Head of caudate nucleus (tissue), 42 donors: ENCODE data around the gene SNX12.

Experiments
- DNase-seq, 42 donors: peaks; one replicate each; pipeline versions ENCODE4 v3.0.0 to v3.0.0-alpha.2; 2020 to 2021; ENCODE audit warnings: mixed read lengths in 7 of 42
- intact Hi-C: fragments of 100-400 bp; cut with DNase I; formaldehyde crosslinking; loops from one replicate; pipeline ENCODE4 v1.15.0; 2022

The SNX12 gene

DNA sequence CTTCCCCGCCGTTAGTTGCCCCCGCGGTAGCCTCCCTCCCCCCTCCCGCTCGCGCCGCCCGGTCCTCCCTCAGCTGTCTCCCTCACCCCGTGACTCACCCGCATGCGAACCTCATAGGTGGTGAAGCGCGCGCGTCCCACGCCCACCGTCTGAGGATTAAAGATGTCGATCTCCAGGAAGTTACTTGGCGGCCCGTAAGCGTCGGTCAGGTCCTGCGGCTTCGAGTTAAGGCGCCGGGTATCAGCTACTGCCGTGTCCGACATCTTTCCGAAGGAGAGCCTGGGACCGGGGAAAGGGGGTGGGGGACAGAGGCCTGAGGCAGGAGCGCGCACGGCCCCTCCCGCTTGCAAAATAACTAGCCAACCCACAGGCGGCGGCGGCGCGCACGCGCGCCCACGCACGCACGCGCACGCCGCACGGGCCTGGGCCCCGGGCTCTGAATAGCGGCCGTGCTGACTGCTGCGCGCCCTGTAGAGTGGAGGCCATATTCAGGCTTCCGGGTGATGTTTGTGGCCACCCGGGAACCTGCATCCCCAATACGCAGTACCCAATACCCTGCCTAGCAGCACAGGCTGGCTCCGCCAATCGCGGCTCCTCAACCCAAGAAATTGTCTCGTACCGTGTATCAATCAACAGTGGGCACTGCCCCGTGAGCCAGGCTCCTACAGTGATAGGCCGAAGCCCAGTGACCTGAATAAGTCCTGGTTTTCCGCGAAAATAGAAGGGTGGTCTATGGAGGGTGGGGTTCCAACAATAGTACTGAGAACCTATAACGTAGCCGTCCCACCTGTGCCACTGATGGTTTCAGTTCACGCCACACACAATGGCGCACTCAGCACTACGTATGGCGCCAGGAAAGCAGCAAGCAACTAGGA is at the start of gene SNX12:
Gene SNX12, minus strand, starts transcription at position 291 of the 875 bp plus-strand sequence. Its CDS starts 28 bp downstream, at position 263.
- intact Hi-C loops, result no loop called here
- peak; percentile 78 to 97 (median 92) for DNase-seq

GRCh38 chrX:71117358-71117757 is 49.2 kb upstream of the SNX12 start:
- no peak for DNase-seq
- intact Hi-C loops, result no loop called here

DNA sequence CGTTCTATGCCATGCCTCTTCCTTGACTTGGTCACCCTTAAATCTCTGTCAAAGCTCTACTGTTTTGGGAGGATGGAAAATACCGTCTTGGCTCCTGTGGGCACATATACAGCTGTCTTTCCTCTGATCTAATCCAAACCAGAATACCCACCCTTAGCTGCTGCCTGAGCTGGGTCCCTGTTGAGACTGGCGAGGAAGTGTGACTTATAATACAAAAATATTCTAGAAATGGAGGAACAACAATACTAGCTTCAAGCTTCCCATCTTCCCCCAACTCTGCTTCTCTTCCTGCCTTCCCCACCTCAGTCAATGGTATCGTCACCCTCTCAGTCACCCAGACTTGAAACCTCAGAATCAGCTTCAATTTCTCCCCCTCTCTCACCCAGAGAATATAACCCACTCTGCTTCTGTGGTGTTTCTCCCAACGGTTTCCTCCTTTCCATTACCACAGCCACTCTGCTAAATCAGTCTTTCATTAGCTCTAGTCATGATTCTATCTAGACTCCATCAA is 43.8 kb upstream of the SNX12 start:
- DNase-seq, result no peak
- intact Hi-C loops, result no loop called here

DNA sequence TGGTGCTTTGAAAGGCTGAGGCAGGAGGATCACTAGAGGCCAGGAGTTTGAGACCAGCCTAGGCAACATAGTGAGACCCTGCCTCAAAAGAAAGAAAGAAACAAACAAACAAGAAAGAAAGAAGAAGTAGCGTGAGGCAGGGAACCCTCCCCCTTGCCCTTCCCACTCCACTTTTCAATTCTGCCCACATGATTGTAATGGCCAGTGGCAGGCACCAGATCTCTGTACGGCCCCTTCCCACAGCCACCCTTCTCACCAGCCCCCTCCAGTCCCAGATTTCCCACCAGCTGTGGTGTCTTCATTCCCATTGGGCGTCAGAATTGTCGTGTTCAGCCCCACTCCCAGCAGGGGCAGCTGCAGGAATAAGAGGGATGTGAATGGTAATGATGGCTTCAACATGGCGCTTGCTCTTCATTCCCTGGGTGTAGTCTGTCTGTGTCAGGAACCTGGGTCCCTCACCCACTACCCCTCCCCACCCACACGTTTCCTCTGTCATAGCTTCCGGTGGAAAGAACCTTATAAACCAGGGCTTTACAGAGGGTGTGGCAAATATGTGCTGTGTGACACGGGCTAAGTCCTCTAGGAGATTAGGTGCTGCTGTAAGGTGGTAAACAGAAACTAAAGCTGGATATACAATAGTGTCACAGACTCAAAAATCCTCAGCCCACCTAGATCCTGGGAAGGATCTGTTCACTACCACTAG is 43.2 kb upstream of the SNX12 start, which contains the start of gene IL2RG:
Gene IL2RG, minus strand, starts transcription at position 437 of the 703 bp plus-strand sequence. Its CDS starts 38 bp downstream, at position 399.
- intact Hi-C loops, result no loop called here
- DNase-seq, result no peak

DNA sequence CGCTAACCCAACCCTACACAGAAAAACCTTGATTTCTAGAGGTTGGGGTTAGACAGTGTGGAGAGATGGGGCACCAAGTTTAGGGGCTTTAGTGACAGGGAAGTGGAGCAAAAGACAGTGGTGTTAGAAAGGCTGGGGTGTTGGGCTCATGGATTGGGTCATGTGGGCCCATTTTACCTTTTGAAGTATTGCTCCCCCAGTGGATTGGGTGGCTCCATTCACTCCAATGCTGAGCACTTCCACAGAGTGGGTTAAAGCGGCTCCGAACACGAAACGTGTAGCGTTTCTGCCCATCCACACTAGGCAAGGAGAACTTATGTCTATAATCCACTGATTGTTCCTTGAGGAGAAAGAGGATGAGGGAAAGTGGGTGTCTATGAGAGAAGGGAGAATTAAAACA is 40.9 kb upstream of the SNX12 start:
- DNase-seq, result no peak
- intact Hi-C loops, result no loop called here

GRCh38 chrX:71107762-71108360 is 39.7 kb upstream of the SNX12 start:
- intact Hi-C loops, result no loop called here

GRCh38 chrX:71107245-71107644 is 39.1 kb upstream of the SNX12 start:
- intact Hi-C loops, result no loop called here
- DNase-seq, result no peak

More at GRCh38 chrX:71107762-71108360, 39.7 kb upstream of the SNX12 start:
- no peak for DNase-seq

- no peak for DNase-seq
- intact Hi-C loops, result no loop called here
Measured at GRCh38 chrX:71106427-71106826, 38.3 kb upstream of the SNX12 start, which contains the start of gene CXorf65. TSS of gene CXorf65 (minus strand) at chrX:71106740. CDS start at chrX:71106556, 184 bp downstream.

DNA sequence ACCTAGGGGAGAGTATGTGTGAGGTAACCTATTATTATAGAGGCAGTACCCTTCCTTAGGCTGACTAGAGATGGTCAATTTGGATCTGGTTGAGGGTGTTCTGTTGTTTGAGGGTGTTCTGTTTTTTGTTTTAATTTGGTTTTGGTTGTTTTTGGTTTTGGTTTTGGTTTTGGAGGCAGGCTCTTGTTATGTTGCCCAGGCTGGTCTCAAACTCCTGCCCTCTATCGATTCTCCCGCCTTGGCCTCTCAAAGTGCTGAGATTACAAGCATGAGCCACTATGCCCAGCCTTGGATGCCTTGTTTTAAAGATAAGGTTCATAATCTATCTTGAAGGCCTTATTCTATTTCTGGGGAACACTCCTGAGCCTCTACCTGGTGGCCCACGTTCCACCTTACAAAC is 37.5 kb upstream of the SNX12 start:
- intact Hi-C loops, result no loop called here

DNA sequence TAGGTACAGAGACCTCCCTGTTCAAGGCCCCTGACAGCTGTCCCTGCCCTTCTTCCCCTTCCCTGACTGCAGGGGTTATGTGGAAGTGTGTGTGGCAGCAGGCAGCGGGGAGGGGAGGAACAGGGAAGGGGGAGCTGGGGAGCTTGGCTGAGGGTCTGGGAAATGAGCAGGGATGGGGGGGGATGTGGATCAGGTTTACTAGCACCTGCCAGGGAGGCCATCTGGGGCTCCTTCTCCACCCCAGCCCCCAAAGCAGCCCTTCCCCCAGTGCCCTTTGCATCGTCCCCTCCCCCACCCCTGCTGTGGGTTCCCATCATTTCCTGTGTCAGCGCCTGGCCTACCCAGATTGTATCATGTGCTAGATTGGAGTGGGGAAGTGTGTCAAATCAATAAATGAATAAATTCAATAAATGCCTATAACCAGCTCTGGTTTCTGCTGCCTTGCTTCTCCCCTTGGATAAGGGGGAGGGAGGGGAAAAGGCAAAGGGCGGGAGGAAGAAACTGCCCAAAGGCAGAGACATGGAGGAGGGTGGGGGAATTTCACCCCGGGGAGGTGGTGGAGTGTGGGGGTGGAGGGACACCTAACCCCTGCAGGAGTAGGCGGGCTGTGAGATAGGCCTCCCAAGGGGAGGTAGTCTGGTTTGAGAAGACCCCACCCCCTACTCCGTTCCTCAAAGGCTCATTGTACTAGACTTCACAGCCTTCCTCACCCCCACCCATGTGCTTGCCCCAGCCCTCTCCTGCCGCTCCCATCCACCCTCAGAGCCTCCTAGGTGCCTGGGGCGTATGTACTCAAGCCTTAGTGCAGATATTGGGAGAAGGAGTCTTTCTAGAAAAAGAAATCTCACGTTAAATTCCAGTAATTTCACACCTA is 35.2 kb upstream of the SNX12 start:
- intact Hi-C loops, result no loop called here
- peak in 9 of 42 donors; percentile 2 to 46 (median 22) for DNase-seq

More for the DNA sequence above, 37.5 kb upstream of the SNX12 start:
- DNase-seq, result no peak

DNA sequence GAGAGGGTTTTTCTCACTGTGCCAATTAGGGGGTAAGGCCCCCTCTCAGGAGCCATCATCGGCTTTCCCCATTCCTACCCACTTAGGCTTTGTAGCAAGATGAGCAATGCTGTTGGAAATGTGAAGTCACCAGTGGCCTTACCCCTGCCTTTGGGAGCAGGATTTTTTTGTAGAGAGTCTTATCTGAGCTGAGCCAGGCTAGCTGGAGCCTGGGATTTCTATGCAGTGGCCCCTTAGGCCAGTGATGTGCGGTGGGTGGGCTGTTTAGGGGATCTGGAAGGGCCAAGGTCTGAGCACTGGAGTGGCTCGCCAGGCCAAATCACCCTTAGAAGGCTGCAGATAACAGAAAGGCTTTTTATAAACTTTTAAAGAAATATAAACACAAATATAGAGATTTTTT is 34.2 kb upstream of the SNX12 start:
- intact Hi-C loops, result no loop called here
- no peak for DNase-seq

- DNase-seq, result no peak
- intact Hi-C loops, result no loop called here
Measured at GRCh38 chrX:71100581-71101505, 32.7 kb upstream of the SNX12 start.

- DNase-seq, result peak in 1 of 42 donors; percentile 11
- intact Hi-C loops, result no loop called here
Measured at GRCh38 chrX:71099736-71100135, 31.6 kb upstream of the SNX12 start.

DNA sequence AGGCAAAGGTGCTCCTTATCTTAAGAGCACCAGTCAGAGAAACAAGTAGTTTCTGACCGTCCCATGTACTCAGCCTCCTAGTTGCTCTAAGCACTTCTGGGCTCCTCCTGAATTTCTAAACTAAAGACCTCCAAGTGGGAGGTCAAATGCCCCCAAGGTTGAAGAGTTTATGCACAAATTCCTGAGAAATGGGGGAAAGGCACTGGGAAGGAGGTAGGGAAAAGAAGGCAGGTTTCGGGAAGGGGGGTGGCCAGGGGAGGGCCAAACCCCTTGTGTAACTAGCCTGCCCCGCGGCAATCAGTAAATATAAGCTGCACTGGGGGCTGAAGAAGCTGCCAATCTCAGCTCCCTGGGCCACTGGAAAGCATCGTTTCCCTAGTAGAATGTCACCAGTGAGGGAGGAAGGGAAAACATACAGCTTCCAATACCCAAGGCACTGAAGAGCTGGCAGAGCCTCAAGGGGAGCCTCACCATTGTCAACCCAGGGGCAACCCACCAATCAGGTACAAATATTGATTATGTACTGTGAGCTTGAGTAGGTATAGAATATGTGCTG is 30.9 kb upstream of the SNX12 start:
- intact Hi-C loops, result no loop called here
- DNase-seq, result peak in 1 of 42 donors; percentile 13

GRCh38 chrX:71098302-71098701 is 30.2 kb upstream of the SNX12 start:
- DNase-seq, result peak; percentile 32 to 85 (median 58)
- intact Hi-C loops, result no loop called here

DNA sequence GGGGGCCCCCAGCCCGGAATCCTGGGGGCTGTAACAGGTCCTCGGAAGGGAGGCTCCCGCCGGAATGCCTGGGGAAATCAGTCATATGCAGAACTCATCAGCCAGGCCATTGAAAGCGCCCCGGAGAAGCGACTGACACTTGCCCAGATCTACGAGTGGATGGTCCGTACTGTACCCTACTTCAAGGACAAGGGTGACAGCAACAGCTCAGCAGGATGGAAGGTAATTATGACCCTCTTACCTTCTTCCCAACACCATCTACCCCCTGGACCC is 28.6 kb upstream of the SNX12 start:
- intact Hi-C loops, result no loop called here
- DNase-seq, result peak in 2 of 42 donors; percentile 22 to 30
